NCI-H774 (cell line): ENCODE results near the gene PRODH2.
A peak's percentile ranks its signal among the peaks of the same experiment; 100 is the strongest.
"Not testable (repeated sequence)": the region's sequence is repeated elsewhere in the genome, so short reads cannot be mapped to it uniquely, and the experiment has no call there.

ENCODE experiments used
- DNase-seq: peaks from one replicate; lab custom pipeline; 2025; lab: John Stamatoyannopoulos, UW

The PRODH2 gene

DNA sequence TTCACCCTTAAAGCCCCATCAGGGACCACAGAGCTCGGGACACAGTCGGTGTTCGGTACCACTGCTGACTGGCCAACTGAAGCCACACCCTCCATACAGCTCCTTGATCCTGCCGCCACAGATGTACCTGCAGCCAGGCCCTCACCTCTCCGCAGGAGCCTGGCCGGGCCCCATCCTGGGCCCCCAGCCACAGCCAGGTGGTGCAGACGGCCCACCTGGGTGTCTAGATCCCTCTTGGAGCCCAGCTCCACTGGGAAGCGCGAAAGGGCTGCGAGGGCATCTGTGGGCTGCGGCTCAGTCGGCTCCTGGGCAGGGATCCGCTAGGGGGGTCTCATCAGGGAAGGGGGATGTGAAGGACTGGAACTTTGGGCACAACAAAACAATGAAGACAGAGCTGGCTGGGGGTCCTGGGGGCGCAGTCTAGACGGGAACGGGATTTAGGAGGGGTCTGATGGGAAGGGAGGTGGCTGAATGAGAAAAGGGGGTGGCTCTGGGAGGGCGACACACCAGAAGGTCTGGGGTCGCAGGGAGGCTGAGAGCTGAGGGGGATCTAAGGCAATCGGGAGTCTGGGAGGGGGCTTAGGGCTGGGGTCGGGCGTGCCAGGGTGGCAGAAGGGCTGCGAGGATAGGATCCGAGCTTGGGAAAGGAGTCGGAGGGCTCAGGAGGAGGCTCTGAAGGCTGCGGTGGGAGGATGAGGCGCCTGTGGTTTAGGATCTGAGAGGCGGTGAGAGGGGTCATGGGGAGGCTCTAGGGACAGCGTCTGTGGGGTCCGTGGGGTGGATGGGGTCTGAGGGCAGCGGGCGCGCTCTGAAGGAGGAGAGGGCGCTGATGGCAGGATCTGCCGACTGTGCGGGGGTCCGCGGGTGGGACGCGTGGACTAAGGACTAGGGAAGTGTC, 15.8 kb downstream of the PRODH2 start:
- no peak for DNase-seq

GRCh38 chr19:35795564-35795963, 17.1 kb downstream of the PRODH2 start:
- not testable (repeated sequence) for DNase-seq

- DNase-seq = no peak
Observed at GRCh38 chr19:35793381-35794165, 19.1 kb downstream of the PRODH2 start.

GRCh38 chr19:35792888-35793287, 19.8 kb downstream of the PRODH2 start:
- no peak for DNase-seq

DNA sequence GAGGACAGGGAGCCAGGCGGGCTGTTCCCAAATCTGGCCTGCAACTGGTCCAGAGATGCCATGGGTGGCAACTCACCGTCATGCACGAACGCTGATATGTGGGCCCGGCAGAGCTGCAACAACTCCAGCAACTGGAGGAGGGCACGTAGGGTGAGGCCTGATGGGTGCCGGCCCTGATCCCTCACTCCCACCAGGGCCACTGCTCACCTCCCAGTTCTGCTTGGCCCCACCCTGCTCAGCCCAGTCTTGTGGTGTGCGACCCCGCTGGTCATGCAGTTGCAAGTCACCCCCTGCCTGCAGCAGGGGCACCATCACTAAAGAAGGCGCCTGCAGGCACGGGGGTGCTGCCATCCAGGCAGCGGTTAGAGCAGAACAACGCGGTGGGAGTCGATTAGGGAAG, 20.3 kb downstream of the PRODH2 start:
- DNase-seq = no peak

GRCh38 chr19:35791814-35792279, 20.8 kb downstream of the PRODH2 start:
- DNase-seq = no peak

- DNase-seq = peak; percentile 23
Observed at GRCh38 chr19:35790981-35791813, 21.4 kb downstream of the PRODH2 start.

GRCh38 chr19:35789978-35790944, 22.4 kb downstream of the PRODH2 start:
- DNase-seq = no peak

- no peak for DNase-seq
Observed at GRCh38 chr19:35789195-35789977, 23.3 kb downstream of the PRODH2 start.

DNA sequence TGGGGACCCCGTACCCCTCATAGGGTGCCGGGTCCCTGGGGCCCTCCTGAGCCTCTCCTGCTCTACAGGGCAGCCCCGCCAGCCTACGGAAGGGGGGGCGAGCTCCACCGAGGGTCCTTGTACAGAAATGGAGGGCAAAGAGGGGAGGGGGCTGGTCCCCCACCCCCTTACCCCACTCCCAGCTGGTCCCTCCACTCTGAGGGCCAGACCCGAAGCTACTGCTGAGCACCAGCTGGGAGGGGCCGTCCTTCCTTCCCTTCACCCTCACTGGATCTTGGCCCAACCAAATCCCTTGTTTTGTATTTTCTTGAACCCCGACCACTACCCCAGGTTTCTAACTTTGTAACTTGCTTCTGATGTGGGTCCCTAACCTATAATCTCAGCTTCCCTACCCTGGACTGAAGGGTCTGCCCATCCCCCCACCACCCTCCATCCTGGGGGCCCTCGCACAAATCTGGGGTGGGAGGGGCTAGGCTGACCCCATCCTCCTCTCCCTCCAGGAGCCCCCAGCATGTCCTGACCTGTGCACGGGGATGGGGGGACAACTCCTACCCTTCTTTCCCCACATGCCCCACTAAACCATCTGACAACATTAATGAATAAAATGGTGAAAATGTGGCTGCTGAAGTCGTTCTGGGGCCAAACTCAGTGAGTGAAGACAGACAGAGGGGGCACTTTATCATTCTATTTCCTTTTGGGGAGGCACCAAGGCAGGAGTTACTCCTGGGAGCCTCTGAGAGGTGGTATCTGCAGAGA, 24.3 kb downstream of the PRODH2 start:
- DNase-seq = no peak

DNA sequence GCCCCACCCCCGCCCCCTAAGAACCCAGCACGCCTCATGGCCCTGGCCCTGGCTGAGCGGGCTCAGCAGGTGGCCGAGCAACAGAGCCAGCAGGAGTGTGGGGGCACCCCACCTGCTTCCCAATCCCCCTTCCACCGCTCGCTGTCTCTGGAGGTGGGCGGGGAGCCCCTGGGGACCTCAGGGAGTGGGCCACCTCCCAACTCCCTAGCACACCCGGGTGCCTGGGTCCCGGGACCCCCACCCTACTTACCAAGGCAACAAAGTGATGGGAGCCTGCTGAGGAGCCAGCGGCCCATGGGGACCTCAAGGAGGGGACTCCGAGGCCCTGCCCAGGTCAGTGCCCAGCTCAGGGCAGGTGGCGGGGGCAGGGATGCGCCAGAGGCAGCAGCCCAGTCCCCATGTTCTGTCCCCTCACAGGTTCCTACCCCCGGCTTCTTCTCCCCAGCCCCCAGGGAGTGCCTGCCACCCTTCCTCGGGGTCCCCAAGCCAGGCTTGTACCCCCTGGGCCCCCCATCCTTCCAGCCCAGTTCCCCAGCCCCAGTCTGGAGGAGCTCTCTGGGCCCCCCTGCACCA, 25.3 kb downstream of the PRODH2 start:
- no peak for DNase-seq

- DNase-seq = no peak
Observed at GRCh38 chr19:35786299-35787160, 26.1 kb downstream of the PRODH2 start.

DNA sequence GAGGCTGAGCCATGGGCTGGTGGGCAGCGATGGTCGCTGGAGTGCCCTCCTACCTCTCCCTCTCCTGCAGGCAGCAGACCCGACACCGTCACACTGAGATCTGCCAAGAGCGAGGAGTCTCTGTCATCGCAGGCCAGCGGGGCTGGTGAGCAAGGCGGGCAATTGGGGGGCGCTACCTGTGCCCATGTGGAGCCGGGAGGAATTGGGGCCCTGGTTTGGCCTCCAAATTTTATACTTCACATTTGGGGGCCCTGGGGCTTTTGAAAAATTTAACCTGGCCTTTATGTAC, 27.4 kb downstream of the PRODH2 start:
- no peak for DNase-seq

DNA sequence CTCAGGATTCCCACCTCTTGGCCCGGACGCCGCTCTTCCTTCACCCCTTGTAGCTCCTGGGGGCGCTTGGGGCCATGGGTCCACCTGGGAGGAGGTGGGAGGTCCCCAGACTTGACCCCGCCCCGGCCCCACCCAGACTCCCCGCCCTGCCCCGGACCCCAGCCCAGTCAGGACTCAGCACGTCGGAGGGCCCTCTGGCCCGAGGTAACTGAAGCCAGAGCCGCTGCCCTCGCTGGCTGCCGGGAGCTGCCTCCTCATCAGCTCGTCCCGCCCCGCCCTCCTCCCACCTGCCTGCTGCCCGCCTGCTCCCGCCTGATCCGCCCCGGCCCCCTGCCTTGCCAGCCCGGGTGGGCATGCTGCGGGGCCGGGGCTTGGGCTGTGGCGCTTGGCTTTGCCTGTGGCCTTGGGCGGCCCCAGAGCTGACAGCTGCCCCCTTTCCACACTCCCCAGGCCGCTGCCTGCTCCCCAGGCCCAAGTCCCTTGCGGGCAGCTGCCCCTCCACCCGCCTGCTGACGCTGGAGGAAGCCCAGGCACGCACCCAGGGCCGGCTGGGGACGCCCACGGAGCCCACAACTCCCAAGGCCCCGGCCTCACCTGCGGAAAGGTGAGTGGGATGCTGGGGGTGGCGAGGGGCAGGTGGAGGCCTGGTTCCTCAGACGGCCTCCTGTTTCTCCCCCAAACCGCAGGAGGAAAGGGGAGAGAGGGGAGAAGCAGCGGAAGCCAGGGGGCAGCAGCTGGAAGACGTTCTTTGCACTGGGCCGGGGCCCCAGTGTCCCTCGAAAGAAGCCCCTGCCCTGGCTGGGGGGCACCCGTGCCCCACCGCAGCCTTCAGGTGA, 27.9 kb downstream of the PRODH2 start:
- no peak for DNase-seq

- DNase-seq = no peak
Observed at GRCh38 chr19:35783469-35784434, 28.9 kb downstream of the PRODH2 start.

DNA sequence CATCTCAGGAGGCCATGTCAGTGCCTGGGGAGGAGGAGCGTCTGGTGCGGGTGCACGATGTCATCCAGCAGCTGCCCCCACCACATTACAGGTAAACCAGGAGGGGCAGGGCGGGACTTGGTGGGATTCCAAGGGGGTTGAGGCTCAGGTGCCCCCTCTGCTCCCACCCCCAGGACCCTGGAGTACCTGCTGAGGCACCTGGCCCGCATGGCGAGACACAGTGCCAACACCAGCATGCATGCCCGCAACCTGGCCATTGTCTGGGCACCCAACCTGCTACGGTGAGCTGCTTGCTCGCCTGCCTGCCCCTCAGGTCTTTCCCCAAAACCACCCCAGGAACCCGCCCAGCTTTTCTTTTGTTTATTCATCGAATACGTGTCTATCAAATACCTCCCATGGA, 30.1 kb downstream of the PRODH2 start:
- no peak for DNase-seq
